NOMO-1 (cell line): ENCODE data around the gene LIMK2.
"Not testable (repeated sequence)": the region's sequence is repeated elsewhere in the genome, so short reads cannot be mapped to it uniquely, and the experiment has no call there.

Experiments used
- DNase-seq, 2 experiments: peaks; one replicate each; lab custom pipeline; 2025; ENCODE audit not compliant: unreplicated experiment in 2 of 2; lab: John Stamatoyannopoulos, UW

The LIMK2 gene

DNA sequence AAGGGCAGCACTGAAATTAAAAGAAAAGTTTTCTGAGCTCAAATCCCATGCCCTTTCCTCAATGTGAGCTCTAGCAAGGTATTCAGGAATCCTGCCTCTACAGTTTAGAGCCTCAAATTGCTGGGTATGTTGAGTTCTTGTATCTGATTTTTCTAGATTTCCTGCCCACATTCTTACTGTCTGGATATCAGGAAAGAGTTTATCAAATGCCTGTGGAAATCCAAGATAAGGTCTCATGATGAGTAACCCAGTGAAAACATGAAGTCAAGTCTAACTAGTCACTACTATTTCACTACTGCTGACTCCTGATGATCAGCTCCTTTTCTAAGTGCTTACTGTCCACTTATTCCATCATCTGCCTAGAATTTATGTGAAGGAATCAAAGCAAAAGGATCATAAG lies 29.8 kb downstream of the LIMK2 start:
- no peak for DNase-seq

DNA sequence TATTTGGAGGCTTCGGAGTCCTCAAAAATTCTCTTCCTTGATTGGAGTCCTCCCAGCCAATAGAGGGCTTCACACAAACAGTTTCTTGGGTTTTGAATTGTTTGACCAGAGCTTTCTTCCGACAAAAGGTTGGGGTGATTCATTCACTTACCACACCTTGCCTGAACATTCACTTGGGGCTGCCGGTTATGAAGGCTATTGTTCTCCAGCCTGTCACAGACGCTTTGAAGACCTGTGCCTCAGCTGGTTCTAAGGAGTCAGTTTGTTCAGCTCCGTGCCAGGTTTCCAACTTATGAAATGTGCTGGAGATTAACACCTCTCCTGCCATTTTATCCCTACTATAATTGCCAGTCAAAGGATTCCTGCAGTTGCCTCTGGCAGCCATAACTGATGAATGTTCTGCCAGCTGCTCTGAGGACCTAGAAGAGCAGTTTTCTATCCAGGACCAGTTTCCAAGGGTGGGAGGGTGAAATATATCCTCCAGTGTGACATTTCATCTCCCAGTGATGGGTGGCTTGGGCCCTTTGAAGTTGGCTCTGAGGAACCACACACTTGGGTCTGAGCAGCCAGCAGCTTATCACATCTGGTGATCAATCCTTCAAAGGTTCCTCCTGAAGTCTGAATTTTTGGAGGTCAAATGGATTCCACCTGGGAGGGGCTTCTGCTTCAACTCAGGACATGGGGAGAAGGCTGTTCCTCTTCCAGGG lies 31.4 kb downstream of the LIMK2 start:
- no peak for DNase-seq

DNA sequence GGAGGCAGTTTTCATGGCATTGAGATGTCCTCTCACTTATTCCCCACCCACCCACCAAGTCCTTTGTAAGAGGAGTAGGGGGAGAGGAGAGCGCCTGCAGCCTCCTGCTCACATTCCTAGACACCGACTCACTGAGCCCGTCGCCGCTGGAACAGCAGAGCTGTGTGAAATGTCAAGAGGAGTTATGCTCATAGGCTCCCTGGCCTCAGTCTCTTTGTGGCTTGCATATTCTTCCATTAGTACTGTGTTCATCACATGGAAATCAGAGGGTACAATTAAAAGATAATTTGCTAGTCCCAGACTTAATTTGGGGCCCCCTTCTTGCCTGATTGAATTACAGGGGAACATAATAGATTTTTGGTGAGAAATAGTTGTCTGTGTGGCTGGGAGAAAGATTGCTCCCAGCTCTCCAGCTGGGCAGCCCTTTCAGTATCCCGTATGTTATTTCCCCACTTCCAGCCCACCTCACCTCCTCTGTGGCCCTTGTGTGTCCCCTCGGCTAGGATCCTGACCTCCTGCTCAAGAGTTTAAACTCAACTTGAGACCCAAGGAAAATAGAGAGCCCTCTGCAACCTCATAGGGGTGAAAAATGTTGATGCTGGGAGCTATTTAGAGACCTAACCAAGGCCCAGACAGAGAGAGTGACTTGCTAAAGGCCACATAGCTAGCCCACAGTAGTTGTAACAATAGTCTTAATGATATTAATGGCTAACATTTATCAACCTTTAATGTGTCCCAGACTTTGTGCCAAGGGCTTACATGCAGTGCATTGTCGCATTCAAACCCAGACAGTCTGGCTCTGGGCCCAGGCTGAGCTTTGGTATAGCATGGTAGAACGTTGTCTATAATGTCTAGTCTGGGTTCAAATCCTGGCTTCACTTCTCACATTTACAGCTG lies 32.2 kb downstream of the LIMK2 start:
- DNase-seq, result no peak

DNA sequence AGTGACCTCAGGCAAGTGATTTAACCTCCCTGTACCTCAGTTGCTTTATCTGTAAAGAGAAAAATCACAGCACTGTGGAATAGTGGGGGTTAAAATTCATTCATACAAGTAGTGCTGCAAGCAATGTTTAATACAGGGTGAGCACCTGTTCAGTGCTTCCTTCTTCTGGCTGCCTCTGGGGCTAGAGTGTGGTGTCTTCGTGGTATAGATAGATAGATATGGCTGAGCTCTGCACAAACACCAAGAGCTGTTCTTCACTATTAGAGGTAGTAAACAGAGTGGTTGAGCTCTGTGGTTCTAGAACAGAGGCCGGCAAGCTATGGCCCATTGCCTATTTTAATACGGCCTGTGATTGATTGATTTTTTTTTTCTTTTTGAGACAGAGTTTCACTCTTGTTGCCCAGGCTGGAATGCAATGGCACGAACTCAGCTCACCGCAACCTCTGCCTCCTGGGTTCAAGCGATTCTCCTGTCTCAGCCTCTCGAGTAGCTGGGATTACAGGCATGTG lies 32.9 kb downstream of the LIMK2 start:
- no peak for DNase-seq

DNA sequence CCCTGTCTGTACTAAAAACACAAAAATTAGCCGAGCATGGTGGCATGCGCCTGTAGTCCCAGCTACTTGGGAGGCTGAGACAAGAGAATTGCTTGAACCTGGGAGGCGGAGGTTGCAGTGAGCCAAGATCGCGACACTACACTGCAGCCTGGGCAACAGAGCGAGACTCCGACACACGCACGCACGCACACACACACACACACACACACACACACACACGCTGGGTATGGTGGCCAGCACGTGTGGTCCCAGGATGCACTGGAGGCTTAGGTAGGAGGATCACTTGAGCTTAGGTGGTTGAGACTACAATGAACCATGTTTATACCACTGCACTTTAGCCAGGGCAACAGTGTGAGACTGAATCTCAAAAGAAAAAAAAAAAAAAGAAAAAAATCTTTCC lies 33.9 kb downstream of the LIMK2 start:
- DNase-seq, result not testable (repeated sequence)

DNA sequence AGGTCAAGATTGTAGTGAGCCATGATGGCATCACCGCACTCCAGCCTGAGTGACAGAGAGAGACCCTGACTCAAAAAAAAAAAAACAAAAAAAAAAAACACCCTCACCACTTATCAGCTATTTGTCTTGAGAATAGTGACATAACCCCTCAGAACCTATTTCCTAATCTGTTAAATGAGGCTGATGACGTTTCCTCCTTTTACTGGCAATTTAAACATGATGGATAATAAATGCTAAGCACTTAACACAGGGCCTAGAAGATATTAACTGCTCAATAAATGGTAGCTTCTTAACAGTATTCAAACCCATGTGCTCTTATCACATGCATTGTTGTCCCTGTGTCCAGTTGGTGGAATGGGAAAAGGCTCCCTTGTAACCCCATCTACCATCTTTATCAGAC lies 34.6 kb downstream of the LIMK2 start:
- no peak for DNase-seq

DNA sequence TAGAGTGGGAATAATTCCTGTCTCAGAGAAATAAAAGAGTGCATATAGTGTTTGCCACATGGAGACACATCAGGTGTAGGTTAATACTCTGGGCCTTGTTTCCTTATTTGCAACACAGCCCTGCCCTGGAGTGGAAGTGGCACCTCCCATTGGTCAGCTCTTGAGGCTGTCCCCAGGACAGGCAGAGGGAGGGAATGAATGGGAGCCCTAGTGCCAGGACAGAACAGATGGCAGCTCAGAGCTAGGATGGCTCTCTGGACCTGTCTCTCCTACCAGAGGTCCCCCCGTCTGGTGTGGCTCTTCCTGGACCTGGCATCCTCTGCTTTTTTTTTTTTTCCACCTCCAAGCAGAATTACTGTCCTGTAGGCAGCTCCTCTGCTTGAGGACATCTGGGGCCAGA lies 35.6 kb downstream of the LIMK2 start:
- DNase-seq, result no peak

DNA sequence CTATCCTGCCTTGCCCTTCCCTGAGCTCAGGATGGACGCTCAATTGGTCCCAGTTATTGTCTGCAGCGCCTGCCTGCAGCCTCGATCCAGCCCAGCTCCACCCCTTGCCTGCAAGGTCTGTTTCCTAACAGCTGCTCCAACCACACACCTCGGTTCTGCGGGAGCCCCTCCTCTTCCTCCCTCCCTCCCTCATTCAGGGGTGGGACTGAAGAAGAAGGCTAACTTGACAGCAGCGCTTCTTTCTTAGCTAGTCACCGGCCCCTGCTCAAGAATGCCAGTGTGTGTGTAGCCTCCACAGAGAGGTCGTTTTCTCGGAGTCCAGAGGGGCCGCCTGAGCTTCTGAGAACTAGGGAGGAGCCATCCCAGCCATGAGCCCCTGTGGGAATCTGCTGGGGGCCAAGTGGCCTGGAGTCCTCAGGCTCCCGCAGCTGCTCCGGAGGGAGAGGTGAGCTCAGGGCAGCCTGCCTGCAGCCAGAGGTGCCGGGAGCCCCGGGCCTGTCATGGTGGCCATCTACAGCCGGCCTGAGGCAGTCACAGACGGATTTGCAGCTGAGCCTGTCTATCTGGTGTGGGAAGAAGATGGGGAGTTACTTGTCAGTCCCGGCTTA lies 36.1 kb downstream of the LIMK2 start:
- peak; percentile 42 to 52 for DNase-seq

DNA sequence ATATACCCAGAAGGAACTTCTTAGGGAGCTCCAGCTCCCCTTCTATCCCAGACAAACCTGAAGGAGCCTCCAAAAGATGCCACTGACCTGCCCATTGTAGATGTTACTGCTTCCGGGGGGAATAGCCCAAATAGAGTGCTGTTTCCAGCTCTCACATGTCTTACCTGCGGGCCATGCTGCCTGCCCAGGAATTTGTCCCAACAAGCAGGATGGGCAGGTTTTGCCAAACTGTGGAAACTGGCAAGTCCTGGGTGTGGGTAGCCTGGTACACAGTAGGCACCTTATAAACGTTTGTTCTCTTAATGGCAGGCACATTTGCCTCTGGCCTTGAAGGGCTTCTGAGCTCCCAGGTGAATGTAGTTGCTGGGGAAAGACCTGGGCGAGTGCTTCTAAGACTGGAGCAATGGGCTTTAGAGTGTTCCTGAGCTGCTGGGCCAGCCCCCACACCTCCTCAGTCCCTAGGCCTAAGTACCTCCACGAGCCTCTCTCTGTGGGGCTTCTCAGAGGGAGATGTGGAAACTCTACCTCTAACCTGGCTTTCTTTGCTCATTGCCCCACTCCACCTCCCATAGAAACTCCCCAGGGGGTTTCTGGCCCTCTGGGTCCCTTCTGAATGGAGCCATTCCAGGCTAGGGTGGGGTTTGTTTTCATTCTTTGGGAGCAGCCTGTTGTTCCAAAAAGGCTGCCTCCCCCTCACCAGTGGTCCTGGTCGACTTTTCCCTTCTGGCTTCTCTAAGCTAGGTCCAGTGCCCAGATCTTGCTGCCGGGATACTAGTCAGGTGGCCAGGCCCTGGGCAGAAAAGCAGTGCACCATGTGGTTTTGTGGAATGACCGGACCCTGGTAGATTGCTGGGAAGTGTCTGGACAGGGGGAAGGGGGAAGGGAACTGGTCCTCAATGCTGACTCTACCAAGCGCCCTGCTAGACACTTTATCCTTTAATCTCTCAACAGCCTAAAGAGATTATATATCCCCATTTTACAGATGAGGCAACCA lies 37.2 kb downstream of the LIMK2 start:
- DNase-seq, result no peak

DNA sequence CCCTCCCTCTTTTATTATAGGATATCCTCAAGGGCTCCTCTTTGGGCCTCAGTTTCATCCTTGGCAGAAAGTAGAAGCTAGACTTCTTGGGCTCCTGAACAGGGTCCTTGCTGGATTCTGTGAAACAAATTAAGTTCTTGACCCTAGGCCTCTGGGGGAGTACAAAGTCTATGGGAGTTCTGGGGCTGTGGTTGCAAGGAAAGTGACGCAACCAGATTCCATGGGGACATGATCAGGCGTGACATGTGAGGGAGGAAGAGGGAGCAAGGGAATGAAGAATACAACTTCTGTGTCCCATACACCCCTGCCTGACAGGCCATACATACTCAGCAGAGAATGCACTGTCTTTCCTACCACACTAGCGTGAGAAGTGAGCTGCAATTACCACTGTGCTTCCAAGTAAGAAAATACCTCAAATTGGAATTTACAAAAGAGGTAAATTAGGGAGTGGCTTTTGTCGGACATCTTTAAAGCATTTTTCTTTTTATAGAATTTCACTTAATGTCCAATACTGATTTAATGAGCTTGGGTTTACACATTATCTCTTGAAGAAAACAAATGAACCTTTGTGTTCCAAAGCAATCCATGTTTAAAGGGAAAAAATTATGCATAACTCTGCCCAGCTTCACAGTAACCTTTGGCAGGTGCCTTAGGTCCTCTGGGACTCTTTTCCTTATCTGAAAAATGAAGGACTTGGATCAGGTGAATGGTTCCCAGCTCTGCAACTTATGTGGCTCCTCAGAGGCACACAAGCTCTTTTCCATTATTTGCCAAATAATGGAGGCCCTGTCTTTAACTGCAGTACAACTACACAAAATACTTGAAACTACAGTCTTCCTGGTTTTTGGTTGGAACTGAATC lies 38.9 kb downstream of the LIMK2 start:
- DNase-seq, result no peak

DNA sequence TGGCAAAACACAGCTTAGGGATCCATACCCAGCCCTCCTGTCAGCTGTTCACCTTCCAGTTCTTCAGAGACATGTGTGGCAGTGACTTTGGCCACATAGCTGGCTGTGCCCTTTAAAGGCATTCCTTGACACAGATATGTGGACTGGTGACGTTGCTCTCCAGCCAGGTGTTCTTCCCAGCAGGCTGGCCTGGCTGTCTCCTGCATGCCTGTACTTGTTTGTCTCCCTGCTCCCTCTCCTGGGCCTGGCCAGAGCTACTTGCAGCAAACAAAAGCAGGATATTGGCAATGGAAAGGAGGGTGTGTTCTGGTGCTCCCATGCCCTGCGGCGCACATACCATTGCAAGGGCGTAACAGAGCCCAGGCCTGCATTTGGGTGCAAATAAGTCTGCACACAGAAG lies 41.9 kb downstream of the LIMK2 start:
- no peak for DNase-seq

DNA sequence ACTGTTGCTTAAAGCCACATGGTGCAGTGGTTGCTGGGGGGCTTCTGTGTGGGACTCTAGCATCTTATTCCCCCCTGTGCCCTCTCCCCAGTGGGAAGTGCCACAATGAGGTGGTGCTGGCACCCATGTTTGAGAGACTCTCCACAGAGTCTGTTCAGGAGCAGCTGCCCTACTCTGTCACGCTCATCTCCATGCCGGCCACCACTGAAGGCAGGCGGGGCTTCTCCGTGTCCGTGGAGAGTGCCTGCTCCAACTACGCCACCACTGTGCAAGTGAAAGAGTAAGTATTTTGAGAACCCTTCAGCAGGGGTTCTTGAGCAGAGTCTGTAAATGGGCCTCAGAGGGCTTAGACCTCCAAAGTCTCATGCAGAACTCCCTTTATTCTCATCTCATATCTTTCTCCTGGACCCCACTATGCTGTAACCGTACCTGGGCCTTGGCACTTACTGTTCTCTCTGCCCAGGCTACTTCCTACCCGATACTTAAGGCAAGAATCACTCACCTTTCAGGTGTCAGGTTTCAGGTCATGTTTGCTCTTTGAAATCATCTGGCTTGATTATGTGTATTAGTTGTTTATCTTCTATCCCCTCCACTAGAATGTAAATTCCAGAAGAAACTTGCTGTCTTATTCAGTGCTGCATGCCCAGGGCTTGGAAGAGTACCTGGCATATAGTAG lies 47.8 kb downstream of the LIMK2 start:
- DNase-seq, result no peak

DNA sequence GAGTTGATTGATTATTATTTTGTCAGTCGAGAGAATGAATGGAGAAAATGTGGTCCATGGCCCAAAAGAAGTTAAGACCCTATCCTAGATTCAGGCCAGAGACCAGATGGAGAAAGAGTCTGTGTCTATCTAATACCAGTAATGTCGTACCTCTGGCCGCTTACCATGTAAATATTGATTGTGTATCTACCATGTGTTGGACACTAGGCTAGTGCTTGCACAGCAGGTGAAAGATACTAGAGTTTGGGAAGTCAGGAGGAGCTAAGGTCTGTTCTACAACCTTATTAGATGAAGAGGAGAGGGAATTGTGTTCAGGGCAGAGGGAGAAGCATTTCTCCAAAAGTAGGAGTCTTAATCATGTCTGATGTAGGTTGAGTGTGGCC lies 48.4 kb downstream of the LIMK2 start:
- no peak for DNase-seq

DNA sequence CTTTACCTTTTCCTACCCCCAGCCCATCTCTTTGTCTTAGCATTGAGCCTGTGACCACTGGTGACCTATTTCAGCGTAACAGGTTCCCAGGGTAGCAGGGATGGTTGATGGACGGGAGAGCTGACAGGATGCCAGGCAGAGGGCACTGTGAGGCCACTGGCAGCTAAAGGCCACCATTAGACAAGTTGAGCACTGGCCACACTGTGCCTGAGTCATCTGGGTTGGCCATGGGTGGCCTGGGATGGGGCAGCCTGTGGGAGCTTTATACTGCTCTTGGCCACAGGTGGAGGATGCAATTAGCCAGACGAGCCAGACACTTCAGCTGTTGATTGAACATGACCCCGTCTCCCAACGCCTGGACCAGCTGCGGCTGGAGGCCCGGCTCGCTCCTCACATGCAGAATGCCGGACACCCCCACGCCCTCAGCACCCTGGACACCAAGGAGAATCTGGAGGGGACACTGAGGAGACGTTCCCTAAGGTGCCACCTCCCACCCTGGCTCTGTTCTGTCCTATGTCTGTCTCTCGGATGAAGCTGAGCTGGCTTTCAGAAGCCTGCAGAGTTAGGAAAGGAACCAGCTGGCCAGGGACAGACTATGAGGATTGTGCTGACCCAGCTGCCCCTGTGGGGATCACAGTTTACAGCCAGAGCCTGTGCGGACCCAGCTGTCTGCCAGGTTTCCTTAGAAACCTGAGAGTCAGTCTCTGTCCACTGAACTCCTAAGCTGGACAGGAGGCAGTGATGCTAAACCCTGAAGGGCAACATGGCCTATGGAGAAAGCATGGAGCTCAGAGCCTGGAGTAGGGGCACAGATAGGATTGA lies 50.4 kb downstream of the LIMK2 start:
- no peak for DNase-seq

DNA sequence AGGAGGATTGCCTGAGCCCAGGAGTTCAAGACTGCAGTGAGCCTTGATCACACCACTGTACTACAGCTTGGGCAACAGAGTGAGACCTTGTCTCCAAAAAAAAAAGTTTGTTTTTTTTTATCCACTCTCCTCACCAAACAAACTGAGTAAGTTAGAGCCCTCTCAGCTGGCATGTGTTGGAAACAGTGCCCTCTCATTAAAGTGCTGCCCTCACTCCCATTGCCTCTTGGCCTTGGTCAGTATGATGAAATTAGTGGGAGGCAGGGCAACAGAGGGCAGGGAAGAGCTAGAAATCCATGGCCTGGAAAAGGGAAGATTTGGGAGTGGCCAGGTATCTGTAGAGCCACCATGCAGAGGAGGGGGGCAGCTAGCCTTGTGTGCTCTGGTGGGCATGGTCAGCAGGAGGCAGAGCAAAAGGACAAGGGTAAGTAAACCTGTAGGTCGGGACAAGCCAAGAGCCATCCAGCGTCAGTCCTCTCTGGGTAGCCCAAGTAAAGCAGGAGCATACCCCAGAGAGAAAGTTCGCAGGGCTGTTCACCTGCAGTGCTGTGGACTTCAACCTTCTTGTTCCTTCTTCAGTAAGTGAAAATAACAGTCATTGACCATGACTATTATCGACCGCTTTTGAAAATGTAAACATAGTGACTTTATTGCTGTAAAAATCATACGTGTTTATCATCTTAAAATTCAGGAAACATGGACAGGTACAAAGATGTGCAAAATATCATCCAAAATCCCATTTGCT lies 52.0 kb downstream of the LIMK2 start:
- no peak for DNase-seq

DNA sequence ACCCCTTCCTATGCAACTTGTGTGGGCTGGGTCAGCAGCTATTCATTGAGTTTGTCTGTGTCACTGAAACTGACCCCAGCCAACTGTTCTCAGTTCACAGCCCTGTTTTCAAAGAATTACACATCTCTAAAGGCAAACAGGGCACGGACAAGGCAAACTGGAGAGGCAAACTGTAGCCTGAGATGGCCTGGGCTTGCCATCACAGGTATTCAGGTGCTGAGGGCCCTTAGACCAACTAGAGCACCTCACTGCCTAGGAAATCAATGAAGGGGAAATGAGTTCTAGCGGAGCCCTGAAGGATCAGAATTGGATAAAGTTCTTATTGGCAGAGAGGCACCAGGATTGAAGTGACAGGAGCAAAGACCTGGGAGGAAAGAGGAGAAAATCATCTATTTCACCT lies 56.2 kb downstream of the LIMK2 start:
- no peak for DNase-seq

DNA sequence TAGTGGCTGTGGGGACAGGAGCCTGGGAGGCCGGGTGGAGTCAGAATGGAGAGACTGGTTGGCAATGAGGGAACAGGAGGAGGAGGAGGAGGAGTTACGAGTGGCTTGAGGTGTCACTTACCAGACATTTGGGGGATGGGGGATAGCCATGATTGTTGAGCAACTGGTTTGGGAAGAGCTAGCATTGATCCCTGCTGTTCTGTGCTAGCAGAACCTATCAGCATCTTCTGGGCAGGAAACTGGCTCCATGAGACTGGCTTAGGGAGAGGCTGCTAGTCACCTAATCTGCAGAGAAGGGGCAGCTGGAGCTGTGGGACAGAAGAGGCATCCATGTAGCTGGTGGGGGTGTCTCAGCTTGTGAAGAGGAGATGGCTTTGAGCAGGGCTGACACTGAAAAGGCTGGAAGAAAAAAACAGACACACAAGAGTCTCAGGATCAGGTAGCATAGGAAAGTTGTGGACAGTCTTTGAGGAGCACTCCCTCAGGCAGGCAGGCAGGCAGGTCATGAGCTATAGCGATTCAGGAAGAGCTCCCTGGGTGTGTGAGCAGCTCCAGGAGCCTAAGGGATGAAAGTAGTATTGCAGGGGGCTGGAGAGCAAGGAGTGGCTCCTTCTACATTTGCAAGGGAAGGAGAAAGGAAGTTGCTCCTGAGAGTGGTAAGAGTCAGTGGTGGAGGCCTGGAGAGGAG lies 57.9 kb downstream of the LIMK2 start:
- DNase-seq, result no peak
